Osteoblast (primary cell): ENCODE data around the gene RNF112. TPM values are rescaled to one million over a fixed set of nuclear protein-coding genes. Genes with fewer than 3 reads are reported as not detected.
A peak's percentile ranks its signal among the peaks of the same experiment; 100 is the strongest.

Experiments
- DNase-seq: peaks from one replicate; pipeline ENCODE4 v3.0.0; 2011; ENCODE audit warnings: low spot score, mixed read lengths; ENCODE audit not compliant: insufficient read length; ENCODE audit errors: missing footprints
- H2AFZ ChIP-seq: 2 replicates; pipeline ENCODE4 v1.6.0; 2011; ENCODE audit warnings: mild to moderate bottlenecking, low read length
- H3K27ac ChIP-seq: 2 replicates; pipeline ENCODE4 v1.5.1; 2011; ENCODE audit warnings: mild to moderate bottlenecking, low read depth, low read length, moderate library complexity
- H3K27me3 ChIP-seq: 2 replicates; pipeline ENCODE4 v1.6.0; 2012; ENCODE audit warnings: mild to moderate bottlenecking, control low read depth, inconsistent platforms, low read length, moderate library complexity; ENCODE audit not compliant: insufficient read depth
- H3K36me3 ChIP-seq: 2 replicates; pipeline ENCODE4 v1.5.1; 2011; ENCODE audit warnings: mild to moderate bottlenecking, low read length, control low read depth, moderate library complexity; ENCODE audit not compliant: insufficient read depth
- H3K4me1 ChIP-seq: 2 replicates; pipeline ENCODE4 v1.5.1; 2011; ENCODE audit warnings: mild to moderate bottlenecking, low read length, control low read depth, moderate library complexity; ENCODE audit not compliant: insufficient read depth
- H3K4me2 ChIP-seq: 2 replicates; pipeline ENCODE4 v1.6.0; 2011; ENCODE audit warnings: mild to moderate bottlenecking, low read length; ENCODE audit not compliant: insufficient read depth
- H3K4me3 ChIP-seq: fragments of 200-600 bp; sonication (generic); 3 replicates; pipeline ENCODE4 v1.5.1; 2012; ENCODE audit warnings: mild to moderate bottlenecking, low read length, inconsistent platforms; ENCODE audit not compliant: insufficient read depth
- H3K79me2 ChIP-seq: 2 replicates; pipeline ENCODE4 v1.6.0; 2012; ENCODE audit warnings: mild to moderate bottlenecking, low read length, control low read depth, inconsistent platforms; ENCODE audit not compliant: insufficient read depth
- H3K9me3 ChIP-seq: 2 replicates; pipeline ENCODE4 v1.5.1; 2011; ENCODE audit warnings: low read depth, low read length, control low read depth
- H4K20me1 ChIP-seq: 2 replicates; pipeline ENCODE4 v1.6.0; 2012; ENCODE audit warnings: mild to moderate bottlenecking, low read length, control low read depth; ENCODE audit not compliant: insufficient read depth
- total RNA-seq: library from RNA; depleted of rRNA; stranded (reverse); fragments of >200 nt; gene quantifications from 2 replicates; pipeline ENCODE4 v1.2.3, GENCODE V29; 2012
- TF ChIP-seq, protein P1 (sequence below): IDR thresholded peaks from 2 replicates; pipeline ENCODE4 v1.5.1; 2011; ENCODE audit warnings: mild to moderate bottlenecking, low read depth, low read length, moderate library complexity; ENCODE audit errors: extremely low read depth

Gene RNF112
- total RNA-seq, 1 donor = 0.36 TPM

DNA sequence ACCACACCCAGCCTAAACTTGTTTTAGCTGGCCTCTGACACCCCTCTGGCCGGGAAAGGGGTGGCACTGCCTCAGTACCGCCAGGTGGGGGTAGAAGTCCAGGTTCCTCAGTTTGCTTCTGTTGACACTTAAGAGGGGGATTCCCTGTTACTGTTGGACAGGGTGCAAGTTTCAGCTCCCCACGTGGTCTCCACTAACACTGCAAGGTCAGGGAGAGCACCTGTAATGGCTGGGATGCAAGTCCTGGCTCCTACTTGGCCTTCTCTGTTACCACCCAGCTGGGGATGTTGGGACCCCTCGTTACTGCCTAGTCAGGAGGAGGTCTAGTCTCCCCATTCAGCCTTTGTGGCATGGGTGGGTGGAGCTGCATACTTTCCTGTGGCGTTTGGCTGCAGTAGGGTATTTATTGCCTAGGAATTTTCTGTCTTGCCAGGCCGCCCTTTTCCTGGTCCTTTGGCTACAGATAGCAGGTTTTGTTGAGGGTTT, 13.4 kb upstream of the RNF112 start:
- Histone ChIP-seq H2AFZ (no peak overlapping the region), H4K20me1 (no peaks in the 10 kb centered on the region), H3K9me3 (no peaks in the 10 kb centered on the region), H3K27ac (no peak overlapping the region), H3K4me1 (peaks cover 8% of the 10 kb centered on the region), H3K4me3 (no peak overlapping the region), H3K36me3 (no peaks in the 10 kb centered on the region), H3K79me2 (no peaks in the 10 kb centered on the region), H3K27me3 (no peaks in the 10 kb centered on the region), H3K4me2 (no peak overlapping the region)
- DNase-seq = no peak
- TF ChIP-seq, protein P1, sequence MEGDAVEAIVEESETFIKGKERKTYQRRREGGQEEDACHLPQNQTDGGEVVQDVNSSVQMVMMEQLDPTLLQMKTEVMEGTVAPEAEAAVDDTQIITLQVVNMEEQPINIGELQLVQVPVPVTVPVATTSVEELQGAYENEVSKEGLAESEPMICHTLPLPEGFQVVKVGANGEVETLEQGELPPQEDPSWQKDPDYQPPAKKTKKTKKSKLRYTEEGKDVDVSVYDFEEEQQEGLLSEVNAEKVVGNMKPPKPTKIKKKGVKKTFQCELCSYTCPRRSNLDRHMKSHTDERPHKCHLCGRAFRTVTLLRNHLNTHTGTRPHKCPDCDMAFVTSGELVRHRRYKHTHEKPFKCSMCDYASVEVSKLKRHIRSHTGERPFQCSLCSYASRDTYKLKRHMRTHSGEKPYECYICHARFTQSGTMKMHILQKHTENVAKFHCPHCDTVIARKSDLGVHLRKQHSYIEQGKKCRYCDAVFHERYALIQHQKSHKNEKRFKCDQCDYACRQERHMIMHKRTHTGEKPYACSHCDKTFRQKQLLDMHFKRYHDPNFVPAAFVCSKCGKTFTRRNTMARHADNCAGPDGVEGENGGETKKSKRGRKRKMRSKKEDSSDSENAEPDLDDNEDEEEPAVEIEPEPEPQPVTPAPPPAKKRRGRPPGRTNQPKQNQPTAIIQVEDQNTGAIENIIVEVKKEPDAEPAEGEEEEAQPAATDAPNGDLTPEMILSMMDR = no peak

- peak overlapping the region; percentile 42 for H2AFZ ChIP-seq
- H3K4me3 ChIP-seq = no peak overlapping the region
- H3K4me1 ChIP-seq = peaks cover 8% of the 10 kb centered on the region
- H3K27me3 ChIP-seq = no peaks in the 10 kb centered on the region
- peak; percentile 43 for DNase-seq
- H3K4me2 ChIP-seq = no peak overlapping the region
- no peaks in the 10 kb centered on the region for H3K36me3 ChIP-seq
- no peaks in the 10 kb centered on the region for H3K79me2 ChIP-seq
- TF ChIP-seq, protein P1 = no peak
- no peaks in the 10 kb centered on the region for H4K20me1 ChIP-seq
- H3K27ac ChIP-seq = no peak overlapping the region
- no peaks in the 10 kb centered on the region for H3K9me3 ChIP-seq
These were observed 12.5 kb upstream of the RNF112 start for GRCh38 chr17:19398301-19399181.

DNA sequence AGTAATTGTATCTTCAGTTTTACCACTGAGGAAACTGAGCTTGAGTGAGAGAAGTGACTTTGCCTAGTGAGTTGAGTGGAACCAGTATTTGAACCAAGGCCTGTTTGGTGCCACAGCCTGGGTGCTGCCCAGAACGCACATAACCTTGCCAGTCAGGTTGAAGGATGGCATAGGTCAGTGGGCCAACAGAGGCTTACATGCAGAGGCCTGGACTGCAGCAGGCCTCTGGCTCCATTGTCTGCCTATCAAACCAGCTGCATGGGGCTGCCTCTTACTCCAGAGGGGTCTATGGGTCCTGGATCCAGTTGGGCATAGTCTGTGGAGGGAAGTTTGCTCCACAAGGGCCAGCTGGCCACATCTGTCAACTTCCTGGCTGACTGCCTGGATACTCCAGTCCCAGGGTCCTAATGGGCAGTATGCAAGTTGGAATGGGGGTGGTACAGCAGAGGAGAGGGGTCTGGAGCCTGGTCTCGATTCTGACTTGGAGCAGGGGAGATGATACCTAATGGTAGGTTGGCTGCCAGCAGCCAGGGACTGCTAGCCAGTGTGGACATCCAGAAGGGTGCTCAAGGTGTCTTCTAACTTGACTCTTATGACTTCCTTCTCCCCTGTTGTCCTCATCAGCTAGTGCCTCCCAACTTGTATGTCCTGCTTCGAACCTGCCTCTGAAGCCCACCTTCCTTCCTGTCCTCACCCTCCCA, 11.1 kb upstream of the RNF112 start:
- peaks cover 8% of the 10 kb centered on the region for H3K4me1 ChIP-seq
- no peak overlapping the region for H3K4me2 ChIP-seq
- no peak overlapping the region for H3K4me3 ChIP-seq
- no peaks in the 10 kb centered on the region for H4K20me1 ChIP-seq
- no peaks in the 10 kb centered on the region for H3K36me3 ChIP-seq
- H3K79me2 ChIP-seq = no peaks in the 10 kb centered on the region
- TF ChIP-seq, protein P1 = no peak
- no peak overlapping the region for H2AFZ ChIP-seq
- no peaks in the 10 kb centered on the region for H3K27me3 ChIP-seq
- H3K27ac ChIP-seq = no peak overlapping the region
- H3K9me3 ChIP-seq = no peaks in the 10 kb centered on the region
- no peak for DNase-seq
